Transverse colon (tissue), 4 donors: ENCODE results near the gene C9orf152. TPM values are rescaled to one million over a fixed set of nuclear protein-coding genes. Genes with fewer than 3 reads are reported as not detected.

ENCODE experiments used
- DNase-seq: peaks from one replicate; pipeline ENCODE4 v3.0.0-alpha.2; 2019
- H3K27ac ChIP-seq, 4 donors: fragments of 200-600 bp; sonication (generic); 2 replicates each; pipeline ENCODE4 v1.5.1; 2016 to 2018; ENCODE audit warnings: inconsistent platforms in 4 of 4
- H3K27me3 ChIP-seq: fragments of 200-600 bp; sonication (generic); 2 replicates; pipeline ENCODE4 v1.5.1; 2017; ENCODE audit warnings: inconsistent platforms
- H3K36me3 ChIP-seq, 4 donors: fragments of 200-600 bp; sonication (generic); 2 replicates each; pipeline ENCODE4 v1.5.1; 2017 to 2019; ENCODE audit warnings: inconsistent platforms in 4 of 4
- H3K4me1 ChIP-seq, 4 donors: fragments of 200-600 bp; sonication (generic); 2 replicates each; pipeline ENCODE4 v1.5.1; 2017 to 2020; ENCODE audit warnings: inconsistent platforms in 4 of 4
- H3K4me3 ChIP-seq, 4 donors: fragments of 200-600 bp; sonication (generic); 1 replicate in 1 of 4; 2 replicates in 3 of 4; pipeline versions ENCODE4 v1.5.1 to v1.6.1; 2017 to 2019; ENCODE audit warnings: inconsistent platforms in 4 of 4
- H3K9me3 ChIP-seq, 2 donors: fragments of 200-600 bp; sonication (generic); 2 replicates each; pipeline ENCODE4 v1.5.1; 2017 to 2019; ENCODE audit warnings: inconsistent platforms in 2 of 2
- CTCF ChIP-seq, 5 experiments: fragments of 200-600 bp in 3 of 5; fragments of 450-650 bp in 2 of 5; sonication (generic) in 3 of 5; IDR thresholded peaks; 1 replicate in 2 of 5; 2 replicates in 3 of 5; pipeline ENCODE4 v1.5.1; 2016 to 2017; ENCODE audit warnings: antibody characterized with exemption in 5 of 5, inconsistent platforms in 3 of 5, mild to moderate bottlenecking in 2 of 5, moderate library complexity in 1 of 5
- EP300 ChIP-seq: sonication (generic); formaldehyde crosslinking; IDR thresholded peaks from one replicate; pipeline ENCODE4 v1.6.1; 2017; ENCODE audit warnings: antibody characterized with exemption, low read depth
- POLR2A ChIP-seq: fragments of 450-650 bp; IDR thresholded peaks from one replicate; pipeline ENCODE4 v1.6.1; 2016; ENCODE audit warnings: antibody characterized with exemption, mild to moderate bottlenecking, moderate library complexity
- POLR2AphosphoS5 ChIP-seq, 3 donors: sonication (generic); formaldehyde crosslinking; IDR thresholded peaks; one replicate each; pipeline ENCODE4 v1.6.1; 2016; ENCODE audit warnings: antibody characterized with exemption in 3 of 3
- WGBS, 2 donors: methylation state at CpG; one replicate each; pipeline ENCODE4 v1.1.5; 2018; ENCODE audit warnings: low coverage in 1 of 2; 5-methylcytosine and 5-hydroxymethylcytosine counted together
- in situ Hi-C, 4 donors: fragments of 200-750 bp; cut with MboI; loops; one replicate each; pipeline versions ENCODE4 v1.15.0 to v1.15.1; 2017; ENCODE audit warnings: low sequenced_read_pairs in 3 of 4, low pct_ligation_motif_present in 1 of 4, low pct_unique_long_range_greater_than_20kb in 1 of 4
- intact Hi-C: fragments of 100-400 bp; cut with DNase I; formaldehyde crosslinking; loops from one replicate; pipeline ENCODE4 v1.15.1; 2023; ENCODE audit warnings: low total_unique reads
- total RNA-seq, 4 donors: library from RNA; depleted of rRNA; stranded (reverse); fragments of >200 nt; gene quantifications; one replicate each; pipeline ENCODE4 v1.1.0, GENCODE V29; 2016

Gene C9orf152
- total RNA-seq, 4 donors from 2014 or later: 9.7 to 31.4 (median 16.7) TPM

- intact Hi-C loops: no loop called here
- no peak for DNase-seq
- in situ Hi-C loops: loop anchor here in 1 of 4 donors (25.0 kb wide), 1 partner anchor 111 kb away; no protein-coding TSS in a partner anchor
- Histone ChIP-seq H3K27ac (no peak overlapping the region), H3K36me3 (no peaks in the 10 kb centered on the region), H3K4me1 (no peaks in the 10 kb centered on the region), H3K27me3 (no peaks in the 10 kb centered on the region), H3K4me3 (no peak overlapping the region), H3K9me3 (no peaks in the 10 kb centered on the region)
- no peak for TF ChIP-seq POLR2A
- TF ChIP-seq EP300: no peak
- no peak for TF ChIP-seq POLR2AphosphoS5 (IDR thresholded peaks at IDR 0.05)
- no peak for TF ChIP-seq CTCF (IDR thresholded peaks at IDR 0.05)
- 63 to 69% methylated on average over 5 to 7 of the region's 7 CpGs for WGBS, 2 donors
Observed at GRCh38 chr9:110173322-110173642, 34.7 kb downstream of the C9orf152 start.

DNA sequence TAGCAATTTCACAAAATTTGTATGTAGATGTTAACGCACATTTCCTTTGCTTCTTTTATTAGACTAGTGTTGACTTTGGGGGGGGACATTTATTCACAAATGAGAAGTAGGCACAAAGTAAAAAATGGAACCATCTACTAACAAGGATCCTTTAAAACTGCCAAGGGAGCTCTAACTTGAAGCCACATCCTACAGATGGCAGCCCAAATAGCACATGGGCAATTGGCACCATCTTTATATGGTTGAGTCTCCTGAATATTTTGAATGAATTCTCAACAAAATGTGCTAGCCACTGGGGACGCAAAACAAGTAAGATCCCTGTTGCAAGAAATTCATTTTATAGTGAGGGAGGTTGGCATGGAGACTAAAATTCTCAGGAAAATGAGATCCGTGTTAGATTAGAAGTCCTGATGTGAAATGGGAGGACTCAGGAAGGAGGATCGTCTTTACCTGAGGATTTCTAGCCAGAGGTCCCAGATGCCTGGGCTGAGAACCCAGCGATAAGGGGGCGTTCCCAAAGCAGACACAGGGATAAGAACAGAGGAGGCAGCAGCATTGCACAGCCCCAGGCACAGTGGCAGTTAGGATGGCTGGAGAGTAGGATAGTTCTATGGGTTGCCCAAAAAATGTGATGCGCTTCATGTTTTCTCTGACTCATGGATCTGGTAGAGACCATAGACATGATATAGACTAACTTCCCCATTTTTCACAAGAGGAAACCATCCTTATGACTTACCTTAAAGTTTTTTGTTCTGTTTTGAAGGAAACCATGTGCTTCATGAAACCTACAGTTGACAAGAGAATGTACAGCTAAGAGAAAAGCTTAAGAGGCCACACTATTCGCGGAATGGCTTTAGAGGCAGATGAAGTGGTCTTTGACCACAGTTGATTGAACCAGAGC, 37.4 kb downstream of the C9orf152 start:
- Histone ChIP-seq H3K9me3 (no peaks in the 10 kb centered on the region), H3K36me3 (no peaks in the 10 kb centered on the region), H3K27ac (no peak overlapping the region), H3K27me3 (no peaks in the 10 kb centered on the region), H3K4me3 (no peak overlapping the region), H3K4me1 (no peaks in the 10 kb centered on the region)
- no peak for TF ChIP-seq POLR2AphosphoS5 (IDR thresholded peaks at IDR 0.05)
- in situ Hi-C loops (loop anchor here in 1 of 4 donors (25.0 kb wide), 1 partner anchor 108 kb away; no protein-coding TSS in a partner anchor), intact Hi-C loops (no loop called here)
- no peak for DNase-seq
- 83 to 86% methylated on average over 9 of the region's 9 CpGs for WGBS, 2 donors

DNA sequence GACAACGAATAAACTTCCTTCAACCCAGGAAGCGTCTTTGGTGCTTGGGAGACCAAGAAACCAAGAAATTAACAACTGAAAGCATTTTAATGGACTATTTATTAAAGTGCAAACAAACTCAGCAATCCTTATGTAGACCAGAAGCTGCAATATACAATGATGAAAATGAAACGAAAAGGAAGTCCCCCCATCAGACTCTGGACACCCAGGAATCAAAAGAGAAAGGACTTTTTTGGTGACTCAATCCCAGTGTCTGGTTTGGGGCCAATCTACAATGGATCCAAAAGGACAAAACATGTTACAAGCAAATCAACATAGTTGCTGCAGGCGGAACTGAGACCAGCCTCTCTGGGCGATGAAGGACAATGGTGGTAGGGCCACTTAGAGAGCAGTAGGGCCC, 39.5 kb downstream of the C9orf152 start:
- Histone ChIP-seq H3K9me3 (no peaks in the 10 kb centered on the region), H3K27ac (no peak overlapping the region), H3K36me3 (no peaks in the 10 kb centered on the region), H3K4me1 (no peaks in the 10 kb centered on the region), H3K27me3 (no peaks in the 10 kb centered on the region), H3K4me3 (no peak overlapping the region)
- no peak for TF ChIP-seq CTCF (IDR thresholded peaks at IDR 0.05)
- no peak for TF ChIP-seq POLR2A
- no peak for TF ChIP-seq POLR2AphosphoS5 (IDR thresholded peaks at IDR 0.05)
- in situ Hi-C loops (loop anchor here in 1 of 4 donors (25.0 kb wide), 1 partner anchor 106 kb away; no protein-coding TSS in a partner anchor), intact Hi-C loops (no loop called here)
- DNase-seq: no peak
- 56 to 79% methylated on average over 3 to 5 of the region's 5 CpGs for WGBS, 2 donors

DNA sequence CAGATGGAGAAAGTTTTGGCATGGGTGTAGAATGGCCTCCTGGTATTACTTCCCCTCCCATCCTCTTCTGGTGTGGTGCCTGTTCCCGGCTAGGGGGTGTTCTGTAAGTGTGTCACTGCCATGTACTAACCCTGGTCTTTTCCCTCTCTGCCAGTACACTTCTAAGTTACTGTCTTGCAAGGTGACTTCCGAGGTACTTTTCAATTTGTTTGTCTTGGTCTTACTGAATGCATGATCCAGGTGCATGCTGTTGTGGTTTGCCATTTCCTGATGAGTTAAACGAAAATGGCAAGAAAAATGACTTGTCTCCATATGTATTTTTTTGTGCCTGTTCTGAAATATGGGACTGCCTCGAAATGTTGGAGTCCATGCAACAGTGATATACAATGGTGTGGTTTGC, 46.0 kb downstream of the C9orf152 start:
- Histone ChIP-seq H3K27me3 (no peaks in the 10 kb centered on the region), H3K36me3 (no peaks in the 10 kb centered on the region), H3K4me1 (peaks cover 2 to 18% (median 13%) of the 10 kb centered on the region in 4 donors), H3K9me3 (no peaks in the 10 kb centered on the region), H3K27ac (no peak overlapping the region), H3K4me3 (no peak overlapping the region)
- intact Hi-C loops: loop anchor here (2.0 kb wide), 1 partner anchor 77 kb away; no protein-coding TSS in a partner anchor
- in situ Hi-C loops: loop anchor here in 1 of 4 donors (25.0 kb wide), 1 partner anchor 100 kb away; no protein-coding TSS in a partner anchor
- no peak for DNase-seq
- 76% methylated on average over 4 of the region's 4 CpGs for WGBS, 2 donors
- no peak for TF ChIP-seq POLR2A
- TF ChIP-seq EP300: no peak
- no peak for TF ChIP-seq CTCF (IDR thresholded peaks at IDR 0.05)
- TF ChIP-seq POLR2AphosphoS5 (IDR thresholded peaks at IDR 0.05): no peak
